RWPE2 (cell line): ENCODE data around the gene SLC35G3.
A peak's percentile ranks its signal among the peaks of the same experiment; 100 is the strongest.

Experiments
- ATAC-seq: fragments of 200-7000 bp; cut with Tn5 transposase; 3 replicates; pipeline ENCODE4 v1.9.1; 2021; ENCODE audit warnings: low read depth
- DNase-seq: peaks from one replicate; pipeline ENCODE4 v3.0.0-alpha.2; 2020; ENCODE audit warnings: low spot score
- H3K27ac ChIP-seq: fragments of 450-650 bp; 2 replicates; pipeline ENCODE4 v1.5.1; 2017; ENCODE audit warnings: mild to moderate bottlenecking; ENCODE audit not compliant: poor library complexity, severe bottlenecking
- H3K27me3 ChIP-seq: fragments of 250-450 bp; sonication (Bioruptor Pico); 2 replicates; pipeline ENCODE4 v1.5.1; 2021; ENCODE audit warnings: mild to moderate bottlenecking, moderate library complexity; ENCODE audit not compliant: insufficient read depth, poor library complexity, severe bottlenecking
- H3K36me3 ChIP-seq: fragments of 250-450 bp; sonication (Bioruptor Pico); 2 replicates; pipeline ENCODE4 v1.5.1; 2020; ENCODE audit warnings: low read depth, mild to moderate bottlenecking, moderate library complexity
- H3K4me1 ChIP-seq: fragments of 250-450 bp; sonication (Bioruptor Pico); 2 replicates; pipeline ENCODE4 v1.5.1; 2021; ENCODE audit warnings: mild to moderate bottlenecking, moderate library complexity; ENCODE audit not compliant: insufficient read depth, poor library complexity, severe bottlenecking
- H3K4me3 ChIP-seq: fragments of 250-450 bp; sonication (Bioruptor Pico); 2 replicates; pipeline ENCODE4 v1.5.1; 2021; ENCODE audit warnings: mild to moderate bottlenecking, moderate library complexity; ENCODE audit not compliant: severe bottlenecking
- H3K9me3 ChIP-seq: fragments of 250-450 bp; sonication (Bioruptor Pico); 2 replicates; pipeline ENCODE4 v1.5.1; 2021; ENCODE audit warnings: mild to moderate bottlenecking, moderate library complexity; ENCODE audit not compliant: severe bottlenecking
- TF ChIP-seq, protein P1 (sequence below): fragments of 450-650 bp; IDR thresholded peaks from one replicate; pipeline ENCODE4 v1.5.1; 2017; ENCODE audit warnings: mild to moderate bottlenecking, moderate library complexity; ENCODE audit not compliant: poor library complexity, severe bottlenecking

The SLC35G3 gene

DNA sequence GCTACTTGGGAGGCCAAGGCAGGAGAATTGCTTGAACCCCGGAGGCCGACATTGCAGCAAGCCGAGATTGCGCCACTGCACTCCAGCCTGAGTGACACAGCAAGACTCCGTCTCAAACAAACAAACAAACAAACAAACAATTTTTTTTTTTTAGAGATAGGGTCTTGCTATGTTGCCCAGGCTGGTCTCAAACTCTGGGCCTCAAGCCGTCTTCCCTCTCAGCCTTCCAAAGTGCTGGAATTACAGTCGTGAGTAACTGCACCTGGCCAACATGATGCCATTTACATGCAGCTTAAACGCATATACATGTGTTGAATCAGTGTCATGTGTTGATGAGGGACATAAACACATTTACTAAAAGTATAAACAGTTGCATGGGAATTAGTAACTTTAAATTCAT, 46.7 kb upstream of the SLC35G3 start:
- ATAC-seq (no peak), DNase-seq (no peak)
- Histone ChIP-seq H3K36me3 (peaks cover 9% of the 10 kb centered on the region), H3K4me1 (peaks cover 24% of the 10 kb centered on the region), H3K27ac (no peak overlapping the region), H3K9me3 (no peaks in the 10 kb centered on the region), H3K4me3 (no peak overlapping the region), H3K27me3 (no peaks in the 10 kb centered on the region)
- TF ChIP-seq, protein P1, sequence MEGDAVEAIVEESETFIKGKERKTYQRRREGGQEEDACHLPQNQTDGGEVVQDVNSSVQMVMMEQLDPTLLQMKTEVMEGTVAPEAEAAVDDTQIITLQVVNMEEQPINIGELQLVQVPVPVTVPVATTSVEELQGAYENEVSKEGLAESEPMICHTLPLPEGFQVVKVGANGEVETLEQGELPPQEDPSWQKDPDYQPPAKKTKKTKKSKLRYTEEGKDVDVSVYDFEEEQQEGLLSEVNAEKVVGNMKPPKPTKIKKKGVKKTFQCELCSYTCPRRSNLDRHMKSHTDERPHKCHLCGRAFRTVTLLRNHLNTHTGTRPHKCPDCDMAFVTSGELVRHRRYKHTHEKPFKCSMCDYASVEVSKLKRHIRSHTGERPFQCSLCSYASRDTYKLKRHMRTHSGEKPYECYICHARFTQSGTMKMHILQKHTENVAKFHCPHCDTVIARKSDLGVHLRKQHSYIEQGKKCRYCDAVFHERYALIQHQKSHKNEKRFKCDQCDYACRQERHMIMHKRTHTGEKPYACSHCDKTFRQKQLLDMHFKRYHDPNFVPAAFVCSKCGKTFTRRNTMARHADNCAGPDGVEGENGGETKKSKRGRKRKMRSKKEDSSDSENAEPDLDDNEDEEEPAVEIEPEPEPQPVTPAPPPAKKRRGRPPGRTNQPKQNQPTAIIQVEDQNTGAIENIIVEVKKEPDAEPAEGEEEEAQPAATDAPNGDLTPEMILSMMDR: no peak

DNA sequence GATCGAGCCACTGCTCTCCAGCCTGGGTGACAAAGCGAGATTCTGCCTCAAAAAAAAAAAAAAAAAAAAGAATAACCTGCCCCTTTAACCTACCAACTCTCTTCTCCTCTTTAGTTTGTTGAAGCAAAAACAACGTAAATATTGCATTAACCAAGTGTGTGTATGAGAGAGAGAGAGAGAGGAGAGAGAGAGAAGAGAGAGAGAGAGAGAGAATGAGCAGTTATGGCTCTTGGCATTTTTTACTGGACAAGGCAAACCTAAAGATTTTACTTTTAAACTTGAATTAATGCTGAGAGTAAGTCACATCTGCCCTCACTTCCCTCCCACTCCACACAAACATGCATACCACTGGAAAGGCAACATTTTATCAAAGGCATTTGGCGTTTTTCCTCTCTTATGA, 45.6 kb upstream of the SLC35G3 start:
- DNase-seq (no peak), ATAC-seq (no peak)
- H3K27ac ChIP-seq: no peak overlapping the region
- no peaks in the 10 kb centered on the region for H3K9me3 ChIP-seq
- no peak overlapping the region for H3K4me3 ChIP-seq
- TF ChIP-seq, protein P1: no peak
- H3K4me1 ChIP-seq: peaks cover 13% of the 10 kb centered on the region
- peaks cover 1% of the 10 kb centered on the region for H3K36me3 ChIP-seq
- no peaks in the 10 kb centered on the region for H3K27me3 ChIP-seq

DNA sequence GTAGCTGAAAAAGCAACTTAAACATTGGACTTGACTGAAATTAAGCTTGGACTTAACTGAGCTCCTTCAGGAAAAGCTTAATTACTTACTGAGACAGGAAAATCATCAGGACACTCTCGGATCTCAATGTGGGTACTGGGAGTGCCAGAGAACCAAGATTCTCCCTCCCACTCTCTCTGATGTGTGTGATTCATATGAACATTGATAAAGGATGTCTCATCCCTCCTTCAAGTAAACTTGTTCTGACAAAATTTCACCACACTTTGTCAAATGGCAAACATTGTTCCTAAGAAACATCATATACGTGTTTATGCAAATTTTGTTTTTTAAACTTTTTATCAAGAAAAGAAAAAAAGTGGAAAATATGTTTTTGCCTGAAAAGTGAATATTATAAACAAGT, 44.6 kb upstream of the SLC35G3 start:
- Histone ChIP-seq H3K4me3 (no peak overlapping the region), H3K36me3 (no peaks in the 10 kb centered on the region), H3K9me3 (no peaks in the 10 kb centered on the region), H3K27ac (peak overlapping the region; percentile 9), H3K27me3 (no peaks in the 10 kb centered on the region), H3K4me1 (peaks cover 11% of the 10 kb centered on the region)
- DNase-seq (no peak), ATAC-seq (peak; percentile 49)
- TF ChIP-seq, protein P1: no peak

DNA sequence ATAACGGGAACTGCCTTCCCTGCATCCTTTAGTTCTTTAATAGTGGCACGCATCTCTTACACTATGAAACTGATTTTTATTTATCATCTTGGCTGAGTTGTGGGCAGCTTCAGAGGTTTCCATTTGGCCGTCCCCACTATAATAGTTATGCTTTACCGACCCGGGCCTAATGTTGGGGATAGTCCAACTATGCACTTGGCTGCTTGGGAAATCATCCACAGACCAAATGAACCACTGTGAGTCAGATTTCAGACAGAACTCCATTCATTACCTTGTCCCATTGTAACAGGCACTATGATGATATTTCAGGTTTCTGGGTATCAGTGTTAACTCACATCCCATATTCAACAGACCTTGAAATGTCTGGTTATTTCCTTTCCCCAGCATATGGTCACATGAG, 42.6 kb upstream of the SLC35G3 start:
- H3K27me3 ChIP-seq: no peaks in the 10 kb centered on the region
- no peak overlapping the region for H3K27ac ChIP-seq
- DNase-seq (no peak), ATAC-seq (no peak)
- no peak overlapping the region for H3K4me3 ChIP-seq
- peaks cover 11% of the 10 kb centered on the region for H3K4me1 ChIP-seq
- no peaks in the 10 kb centered on the region for H3K9me3 ChIP-seq
- H3K36me3 ChIP-seq: no peaks in the 10 kb centered on the region
- TF ChIP-seq, protein P1: no peak

DNA sequence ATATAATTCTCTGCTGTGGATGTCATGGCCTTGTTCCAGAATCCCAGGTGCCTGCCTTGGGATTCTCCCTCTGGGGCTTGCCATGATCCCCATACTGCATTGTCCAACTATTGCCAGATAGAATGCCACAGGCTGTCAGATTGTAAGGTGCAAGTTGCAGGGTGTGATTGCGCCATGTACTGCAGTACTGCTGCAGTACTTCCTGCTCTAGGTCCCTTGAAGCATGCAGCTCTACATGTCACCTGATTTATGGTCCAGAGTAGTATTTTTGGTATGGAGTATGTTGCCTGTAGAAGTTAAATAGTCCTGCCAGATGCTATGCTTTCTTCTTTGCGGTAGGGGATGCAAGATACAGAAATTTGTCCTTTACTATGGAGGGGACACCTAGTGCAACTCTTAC, 41.7 kb upstream of the SLC35G3 start:
- Histone ChIP-seq H3K36me3 (no peaks in the 10 kb centered on the region), H3K4me1 (peaks cover 11% of the 10 kb centered on the region), H3K27me3 (no peaks in the 10 kb centered on the region), H3K9me3 (no peaks in the 10 kb centered on the region), H3K4me3 (no peak overlapping the region), H3K27ac (no peak overlapping the region)
- TF ChIP-seq, protein P1: no peak
- no peak for ATAC-seq
- no peak for DNase-seq
